GM18511 (cell line): Measurements from ENCODE around the gene HPS4.
A peak's percentile ranks its signal among the peaks of the same experiment; 100 is the strongest.
"Not testable (repeated sequence)": the region's sequence is repeated elsewhere in the genome, so short reads cannot be mapped to it uniquely, and the experiment has no call there.

Experiments
- ATAC-seq: cut with Tn5 transposase; IDR thresholded peaks from one replicate; pipeline ENCODE4 v1.9.1; 2021; ENCODE audit warnings: mild to moderate bottlenecking, moderate library complexity; ENCODE audit not compliant: unreplicated experiment

Gene HPS4

DNA sequence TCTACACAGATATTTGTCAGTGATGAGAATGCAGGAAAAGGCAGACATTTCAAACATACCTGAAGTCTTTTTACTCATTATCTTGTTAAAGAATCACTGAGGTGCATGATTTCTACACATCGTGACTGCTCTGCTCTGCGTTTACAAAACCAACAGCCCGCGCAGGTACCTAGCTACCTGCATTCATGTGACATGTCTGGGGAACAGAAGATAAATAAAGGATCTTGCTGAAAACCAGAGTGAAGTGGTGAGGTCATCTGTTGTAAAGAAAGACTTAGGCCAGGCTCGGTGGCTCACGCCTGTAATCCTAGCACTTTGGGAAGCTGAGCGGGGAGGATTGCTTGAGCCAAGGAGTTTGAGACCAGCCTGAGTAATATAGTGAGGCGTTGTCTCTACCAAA, 38.8 kb downstream of the HPS4 start:
- no peak for ATAC-seq

DNA sequence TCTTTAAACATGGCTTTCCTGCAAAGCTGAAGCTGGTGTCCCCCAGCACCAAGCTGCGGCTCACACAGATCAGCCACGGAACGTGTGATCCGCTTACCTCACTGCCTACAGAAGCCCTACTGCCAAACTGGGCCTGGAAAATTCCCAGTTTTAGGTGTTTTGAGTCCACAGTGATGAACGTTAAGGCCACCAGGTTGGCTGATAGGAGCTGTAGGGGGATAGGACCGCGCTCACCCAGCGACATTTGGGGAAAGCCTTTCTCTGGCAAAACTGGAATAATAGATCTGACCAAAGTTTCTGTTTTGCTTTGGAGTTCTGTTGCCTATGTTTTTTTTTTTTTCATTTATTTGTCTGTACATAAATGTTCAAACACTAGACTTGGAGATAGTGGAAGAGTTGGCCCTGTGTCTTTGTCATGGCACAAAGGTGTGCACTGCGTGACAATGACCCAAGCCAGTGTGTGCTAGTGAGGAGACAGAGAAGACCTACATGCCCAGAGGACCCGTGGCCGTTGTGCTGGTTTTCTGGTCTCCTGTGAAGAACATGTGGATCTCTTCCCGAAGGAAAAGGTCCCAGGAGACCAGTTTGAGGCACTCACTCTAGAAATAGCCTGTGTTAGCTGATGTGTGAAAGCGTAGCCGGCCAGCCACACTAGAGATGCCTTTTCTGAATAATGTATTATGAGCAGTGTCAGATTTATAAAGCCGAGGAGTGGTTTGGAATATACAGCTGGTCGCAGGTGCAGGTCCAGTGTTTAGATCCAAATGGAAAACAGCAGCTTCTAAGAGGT, 39.5 kb downstream of the HPS4 start:
- ATAC-seq, result no peak

- no peak for ATAC-seq
Measured at GRCh38 chr22:26442086-26442756, 41.4 kb downstream of the HPS4 start.

- ATAC-seq, result no peak
Measured at GRCh38 chr22:26439559-26439958, 44.0 kb downstream of the HPS4 start.

DNA sequence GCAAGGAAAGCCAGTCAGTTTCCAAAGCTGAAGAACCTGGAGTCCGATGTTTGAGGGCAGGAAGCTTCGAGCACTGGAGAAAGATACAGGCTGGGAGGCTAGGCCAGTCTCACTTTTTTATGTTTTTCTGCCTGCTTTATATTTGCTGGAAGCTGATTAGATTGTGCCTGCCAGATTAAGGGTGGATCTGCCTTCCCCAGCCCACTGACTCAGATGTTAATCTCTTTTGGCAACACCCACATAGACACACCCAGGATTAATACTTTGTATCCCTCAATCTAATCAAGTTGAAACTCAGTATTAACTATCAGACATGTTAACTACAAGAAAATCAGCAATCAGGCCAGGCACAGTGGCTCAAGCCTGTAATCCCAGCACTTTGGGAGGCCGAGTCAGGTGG, 44.8 kb downstream of the HPS4 start:
- ATAC-seq, result not testable (repeated sequence)

GRCh38 chr22:26437694-26438392, 45.7 kb downstream of the HPS4 start:
- ATAC-seq, result no peak

DNA sequence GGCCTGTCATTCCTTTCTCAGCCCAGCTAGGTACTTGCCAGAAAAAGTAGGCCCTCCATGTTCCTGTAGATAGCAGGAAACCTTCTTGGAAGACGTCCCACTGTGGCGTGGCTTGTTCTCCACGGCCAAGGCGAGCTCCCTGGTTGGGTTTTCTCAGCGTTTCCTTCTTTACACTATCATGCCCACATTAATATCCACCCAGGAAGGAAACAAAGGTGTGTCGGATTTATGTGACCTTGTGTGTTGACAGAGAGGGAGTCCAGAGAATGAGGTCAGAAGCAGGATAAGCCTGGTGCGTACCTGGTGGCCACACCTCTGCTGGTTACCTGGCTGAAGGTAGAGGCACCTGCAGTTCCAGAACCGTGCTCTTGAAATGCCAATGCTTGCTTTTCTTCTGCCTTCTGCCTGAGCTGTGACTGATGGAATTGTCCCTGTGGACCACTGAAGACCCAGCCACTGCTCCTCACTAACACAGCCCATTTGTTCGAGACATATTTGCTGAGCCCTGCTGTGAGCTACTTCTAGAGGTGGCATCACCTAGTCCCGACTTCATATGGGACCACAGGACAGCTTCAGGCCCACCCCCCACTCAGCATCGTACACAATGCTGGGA, 46.6 kb downstream of the HPS4 start:
- ATAC-seq, result no peak

- no peak for ATAC-seq
Measured at GRCh38 chr22:26435327-26436093, 48.1 kb downstream of the HPS4 start.

DNA sequence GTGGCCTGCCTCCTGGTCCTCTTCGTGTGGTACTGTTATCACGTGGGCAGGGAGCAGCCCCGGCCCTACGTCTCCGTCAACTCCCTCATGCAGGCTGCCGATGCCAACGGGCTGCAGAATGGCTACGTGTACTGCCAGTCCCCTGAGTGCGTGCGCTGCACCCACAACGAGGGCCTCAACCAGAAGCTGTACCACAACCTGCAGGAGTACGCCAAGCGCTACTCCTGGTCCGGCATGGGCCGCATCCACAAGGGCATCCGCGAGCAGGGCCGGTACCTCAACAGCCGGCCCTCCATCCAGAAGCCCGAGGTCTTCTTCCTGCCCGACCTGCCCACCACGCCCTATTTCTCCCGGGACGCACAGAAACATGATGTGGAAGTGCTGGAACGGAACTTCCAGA, 49.8 kb downstream of the HPS4 start:
- ATAC-seq, result no peak

GRCh38 chr22:26432619-26433311, 50.8 kb downstream of the HPS4 start:
- no peak for ATAC-seq

- ATAC-seq, result no peak
Measured at GRCh38 chr22:26431261-26431995, 52.2 kb downstream of the HPS4 start.

GRCh38 chr22:26430600-26430999, 53.0 kb downstream of the HPS4 start:
- no peak for ATAC-seq

DNA sequence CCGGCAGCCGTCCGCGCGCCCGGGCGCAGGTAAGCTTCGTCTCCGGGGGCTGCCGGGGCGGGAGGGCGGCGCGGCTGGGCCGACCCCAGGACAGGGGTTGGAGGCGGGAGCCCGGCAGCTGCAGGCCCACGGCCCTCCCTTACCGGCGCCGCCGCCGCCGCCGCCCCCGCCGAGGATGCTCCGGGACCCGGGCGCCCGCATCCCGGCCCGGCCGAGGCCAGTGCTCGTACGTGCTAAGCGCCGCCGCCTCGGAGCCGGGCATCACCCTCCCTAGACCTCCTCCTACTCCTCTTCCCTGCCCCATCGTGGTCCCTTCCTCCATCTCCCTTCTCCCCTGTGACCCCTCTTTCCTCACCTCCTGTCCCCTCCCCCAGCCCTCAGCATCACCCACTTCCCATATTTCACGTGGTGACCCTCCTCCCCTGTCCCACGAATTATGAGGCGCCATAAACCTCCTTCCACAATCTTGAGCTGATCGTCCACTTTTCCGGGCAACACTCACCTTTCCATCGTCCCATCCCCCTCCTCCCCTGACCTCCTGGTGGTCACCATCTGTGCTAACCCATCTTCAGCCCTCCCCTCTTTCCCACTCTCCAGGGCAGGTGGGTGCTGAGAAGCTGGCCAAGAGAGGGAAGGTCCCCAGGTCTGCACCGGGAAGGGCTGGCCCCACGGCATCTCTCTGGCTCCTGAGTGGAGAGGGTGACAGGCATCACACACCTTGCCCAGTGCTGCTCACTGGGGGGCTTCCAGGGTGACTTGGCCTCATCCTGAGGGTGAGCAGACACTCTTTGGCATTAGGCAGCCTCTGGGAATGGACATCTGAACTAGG, 53.9 kb downstream of the HPS4 start:
- peak; percentile 9 for ATAC-seq

DNA sequence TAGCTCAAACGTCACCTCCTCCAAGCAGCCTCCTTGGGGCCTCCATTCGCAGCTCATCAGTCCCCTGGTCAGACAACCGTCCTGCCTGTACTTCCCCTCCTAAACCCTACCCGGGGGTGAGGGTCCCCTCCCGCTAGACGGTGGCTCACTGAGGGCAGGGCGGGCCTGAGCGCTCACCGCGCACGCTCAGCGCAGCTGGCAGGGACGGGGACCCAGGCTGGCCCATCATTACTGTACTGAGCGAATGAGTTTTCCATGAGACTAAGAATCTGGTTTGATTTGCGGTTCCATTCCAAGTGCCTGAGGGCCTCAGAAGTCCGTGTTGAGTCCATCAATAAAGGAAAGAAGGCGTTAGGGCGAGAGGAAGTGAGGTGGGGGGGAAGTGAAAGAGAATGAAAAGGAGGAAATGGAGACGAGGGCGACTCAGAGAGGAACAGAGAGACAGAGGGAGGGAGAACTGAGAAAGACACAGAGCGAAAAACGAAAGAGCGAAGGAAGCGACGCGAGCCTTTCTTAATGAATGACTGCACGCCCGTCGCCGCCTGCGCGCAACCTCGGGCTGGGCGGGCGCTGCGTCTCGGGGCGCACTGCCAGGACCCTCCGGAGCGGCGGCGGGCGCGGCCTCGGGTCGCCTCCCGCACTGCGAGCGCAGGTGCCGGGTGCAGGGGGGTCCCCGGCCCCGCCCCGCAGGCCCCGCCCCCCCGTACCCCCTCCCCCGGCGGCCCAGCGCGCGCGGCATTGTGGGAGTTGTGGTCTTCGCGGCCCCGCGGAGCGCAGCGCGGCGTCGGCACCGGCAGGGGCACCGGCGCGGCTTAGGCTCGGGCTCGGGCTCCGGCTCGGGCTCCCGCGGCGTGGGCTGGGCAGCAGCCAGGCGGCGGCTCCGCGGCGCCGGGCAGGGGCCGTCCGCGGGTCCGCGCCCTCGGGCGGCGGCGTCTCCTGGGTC, 54.8 kb downstream of the HPS4 start, which contains the start of gene ASPHD2:
ASPHD2 (plus strand) TSS at position 746 of the 943 bp plus-strand sequence. CDS start 4,356 bp downstream, outside the sequence.
- ATAC-seq, result peak; percentile 77

GRCh38 chr22:26426924-26427323, 56.7 kb downstream of the HPS4 start:
- no peak for ATAC-seq

DNA sequence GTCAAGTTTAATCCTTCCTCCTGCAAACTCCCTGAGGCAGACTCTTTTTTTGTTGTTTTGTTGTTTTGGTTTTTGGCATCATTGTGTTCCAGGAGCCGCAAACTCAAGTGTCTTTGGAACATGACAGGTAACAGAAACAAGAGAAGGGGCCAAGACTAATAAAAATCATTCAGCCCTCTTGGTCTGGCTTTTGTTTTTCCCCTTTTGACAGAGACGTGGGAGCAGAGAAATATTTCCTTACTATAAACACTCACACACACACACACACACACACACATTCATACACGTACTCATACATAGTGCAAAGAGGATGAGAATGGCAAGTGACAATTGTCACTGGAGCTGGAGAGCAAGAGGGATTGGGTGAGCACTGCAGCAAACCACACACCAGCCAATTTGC, 65.0 kb downstream of the HPS4 start:
- no peak for ATAC-seq

GRCh38 chr22:26417406-26417805, 66.2 kb downstream of the HPS4 start:
- no peak for ATAC-seq
